CD4-positive, alpha-beta T cell (primary cell): Measurements from ENCODE around the gene RESF1. TPM values are rescaled to one million over a fixed set of nuclear protein-coding genes. Genes with fewer than 3 reads are reported as not detected.

Source experiments
- ATAC-seq: fragments of 200-7000 bp; cut with Tn5 transposase; one replicate; pipeline ENCODE4 v1.10.0; 2022; ENCODE audit warnings: mild to moderate bottlenecking; ENCODE audit not compliant: poor library complexity
- CTCF ChIA-PET: fragments of 350-600 bp; sonication (Branson Sonifier 250); formaldehyde crosslinking; loops from one replicate; lab custom pipeline; 2021; ENCODE audit warnings: antibody characterized with exemption, inconsistent platforms; lab: Charles Lee
- POLR2A ChIA-PET: fragments of 350-600 bp; sonication (Branson Sonifier 250); formaldehyde crosslinking; loops from one replicate; lab custom pipeline; 2021; ENCODE audit warnings: antibody characterized with exemption, inconsistent platforms; lab: Charles Lee
- DNase-seq, 14 experiments: peaks; one replicate each; pipeline ENCODE4 v3.0.0-alpha.2; 2013 to 2020; ENCODE audit warnings: mixed read lengths in 2 of 14
- H3K27ac ChIP-seq, 2 donors: one replicate each; pipeline versions ENCODE4 v1.5.1 to v1.7.0; 2013; ENCODE audit warnings: low read length in 2 of 2, low read depth in 1 of 2, mild to moderate bottlenecking in 1 of 2
- H3K27me3 ChIP-seq, 2 experiments: 1 replicate in 1 of 2; 2 replicates in 1 of 2; pipeline versions ENCODE4 v1.6.1 to v1.7.0; 2013; ENCODE audit warnings: low read length in 2 of 2, control low read depth in 1 of 2, mild to moderate bottlenecking in 1 of 2, moderate library complexity in 1 of 2; ENCODE audit not compliant: insufficient read depth in 2 of 2, control insufficient read depth in 1 of 2
- H3K36me3 ChIP-seq: one replicate; pipeline ENCODE4 v1.6.1; 2013; ENCODE audit warnings: low read length, control low read depth; ENCODE audit not compliant: insufficient read depth
- H3K4me1 ChIP-seq: one replicate; pipeline ENCODE4 v1.6.1; 2013; ENCODE audit warnings: low read length, control low read depth; ENCODE audit not compliant: insufficient read depth
- H3K4me3 ChIP-seq: one replicate; pipeline ENCODE4 v1.5.1; 2013; ENCODE audit warnings: mild to moderate bottlenecking, low read length, moderate library complexity
- H3K9me3 ChIP-seq, 2 experiments: 1 replicate in 1 of 2; 2 replicates in 1 of 2; pipeline versions ENCODE4 v1.6.1 to v1.7.0; 2013; ENCODE audit warnings: low read length in 2 of 2, mild to moderate bottlenecking in 2 of 2, control low read depth in 1 of 2, moderate library complexity in 1 of 2; ENCODE audit not compliant: control insufficient read depth in 1 of 2, insufficient read depth in 1 of 2
- H3K27ac Mint-ChIP-seq: one replicate; pipeline ENCODE4 v1.8.0; 2020; ENCODE audit warnings: mixed read lengths
- H3K27me3 Mint-ChIP-seq: one replicate; pipeline ENCODE4 v1.8.0; 2021; ENCODE audit warnings: mixed read lengths
- H3K36me3 Mint-ChIP-seq: one replicate; pipeline ENCODE4 v1.8.0; 2021; ENCODE audit warnings: low read depth, mixed read lengths
- H3K4me1 Mint-ChIP-seq: one replicate; pipeline ENCODE4 v1.8.0; 2021; ENCODE audit warnings: low read depth, mixed read lengths
- H3K4me3 Mint-ChIP-seq: one replicate; pipeline ENCODE4 v1.8.0; 2020; ENCODE audit warnings: mild to moderate bottlenecking, mixed read lengths
- H3K9me3 Mint-ChIP-seq: one replicate; pipeline ENCODE4 v1.8.0; 2020; ENCODE audit warnings: mixed read lengths
- intact Hi-C, 2 experiments: fragments of 100-400 bp; cut with DNase I in 1 of 2; cut with micrococcal nuclease in 1 of 2; formaldehyde crosslinking; loops; one replicate each; pipeline versions ENCODE4 v1.15.1 to v1.9.0; 2023 to 2025; cut with DNase I, micrococcal nuclease
- total RNA-seq, 174 experiments: library from RNA in 2 of 174; stranded (reverse) in 2 of 174; gene quantifications; one replicate each; pipeline ENCODE4 v1.2.3 and lab custom pipeline; 2021 to 2026
- TF ChIP-seq, protein P1 (sequence below): fragments of 200-600 bp; IDR thresholded peaks from one replicate; pipeline ENCODE4 v1.8.0; 2022; ENCODE audit warnings: antibody characterized with exemption, mild to moderate bottlenecking

Gene RESF1
- total RNA-seq, 2 experiments from 2014 or later = 113 to 124 TPM

DNA sequence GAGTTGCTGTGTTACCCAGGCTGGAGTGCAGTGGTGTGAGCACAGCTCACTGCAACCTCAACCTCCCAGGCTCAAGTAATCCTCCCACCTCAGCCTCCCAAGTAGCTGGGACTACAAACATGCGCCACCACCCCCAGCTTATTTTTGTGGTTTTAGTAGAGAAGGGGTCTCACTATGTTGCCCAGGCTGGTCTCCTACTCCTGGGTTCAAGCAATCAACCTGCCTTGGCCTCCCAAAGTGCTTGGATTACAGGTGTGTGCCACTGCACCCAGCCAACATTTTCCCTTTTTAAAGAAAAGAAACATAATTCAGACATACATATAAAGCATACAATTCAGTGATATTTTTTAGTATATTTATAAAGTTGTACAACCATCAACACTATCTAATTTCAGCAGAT, 44.4 kb downstream of the RESF1 start:
- Histone ChIP-seq H3K27me3 (no peaks in the 10 kb centered on the region), H3K27ac (no peak overlapping the region), H3K4me3 (no peak overlapping the region), H3K9me3 (peaks cover 0 to 19% of the 10 kb centered on the region in 2 experiments), H3K4me1 (no peaks in the 10 kb centered on the region), H3K36me3 (peaks cover 24% of the 10 kb centered on the region)
- TF ChIP-seq, protein P1, sequence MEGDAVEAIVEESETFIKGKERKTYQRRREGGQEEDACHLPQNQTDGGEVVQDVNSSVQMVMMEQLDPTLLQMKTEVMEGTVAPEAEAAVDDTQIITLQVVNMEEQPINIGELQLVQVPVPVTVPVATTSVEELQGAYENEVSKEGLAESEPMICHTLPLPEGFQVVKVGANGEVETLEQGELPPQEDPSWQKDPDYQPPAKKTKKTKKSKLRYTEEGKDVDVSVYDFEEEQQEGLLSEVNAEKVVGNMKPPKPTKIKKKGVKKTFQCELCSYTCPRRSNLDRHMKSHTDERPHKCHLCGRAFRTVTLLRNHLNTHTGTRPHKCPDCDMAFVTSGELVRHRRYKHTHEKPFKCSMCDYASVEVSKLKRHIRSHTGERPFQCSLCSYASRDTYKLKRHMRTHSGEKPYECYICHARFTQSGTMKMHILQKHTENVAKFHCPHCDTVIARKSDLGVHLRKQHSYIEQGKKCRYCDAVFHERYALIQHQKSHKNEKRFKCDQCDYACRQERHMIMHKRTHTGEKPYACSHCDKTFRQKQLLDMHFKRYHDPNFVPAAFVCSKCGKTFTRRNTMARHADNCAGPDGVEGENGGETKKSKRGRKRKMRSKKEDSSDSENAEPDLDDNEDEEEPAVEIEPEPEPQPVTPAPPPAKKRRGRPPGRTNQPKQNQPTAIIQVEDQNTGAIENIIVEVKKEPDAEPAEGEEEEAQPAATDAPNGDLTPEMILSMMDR = no peak
- ATAC-seq (no peak), DNase-seq (no peak)
- ChIA-PET CTCF (no interaction called here), POLR2A (interaction anchor here (0.6 to 1.7 kb wide), 4 partner anchors 11 to 107 kb away, joined by 3 to 9 read pairs (median 4); no protein-coding TSS in a partner anchor)
- H3K4me3 Mint-ChIP-seq = no peak overlapping the region
- peaks cover 49% of the 10 kb centered on the region for H3K36me3 Mint-ChIP-seq
- intact Hi-C loops = no loop called here
- no peak overlapping the region for H3K27ac Mint-ChIP-seq
- no peaks in the 10 kb centered on the region for H3K27me3 Mint-ChIP-seq
- no peaks in the 10 kb centered on the region for H3K9me3 Mint-ChIP-seq
- H3K4me1 Mint-ChIP-seq = peaks cover 9% of the 10 kb centered on the region

DNA sequence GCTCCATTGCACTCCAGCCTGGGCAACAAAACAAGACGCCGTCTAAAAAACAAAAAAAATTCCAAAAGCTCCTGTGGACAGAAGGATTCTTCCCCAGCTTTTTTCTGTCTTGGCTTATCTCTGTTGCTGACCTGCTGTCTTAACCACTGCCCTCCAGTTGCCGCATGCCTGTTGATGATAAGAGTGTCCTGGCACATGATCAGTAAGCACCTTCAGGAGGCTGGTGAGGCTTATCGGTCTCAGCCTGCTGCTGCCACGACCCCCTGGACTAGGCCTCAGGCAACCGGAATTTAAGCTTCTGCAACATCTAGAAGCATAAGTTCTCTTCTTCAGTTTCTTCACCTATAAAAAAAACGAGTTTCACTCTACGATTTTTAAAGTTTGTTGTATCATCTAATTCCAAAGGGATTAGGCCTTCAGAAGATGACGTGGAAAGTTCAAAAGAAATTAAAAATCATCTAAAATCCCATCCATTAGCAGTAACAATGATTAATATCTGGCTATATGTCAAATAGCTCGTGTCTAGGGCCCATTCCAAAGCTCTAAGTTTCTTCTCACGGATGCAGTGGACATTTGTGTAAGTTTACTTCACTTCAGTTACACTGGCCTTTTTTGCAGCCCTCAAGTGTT, 46.4 kb downstream of the RESF1 start:
- ChIA-PET CTCF (no interaction called here), POLR2A (interaction anchor here (0.8 to 1.1 kb wide), 2 partner anchors 17 to 46 kb away, joined by 3 read pairs; no protein-coding TSS in a partner anchor)
- Mint-ChIP-seq H3K27me3 (no peaks in the 10 kb centered on the region), H3K4me1 (peaks cover 9% of the 10 kb centered on the region), H3K4me3 (no peak overlapping the region), H3K36me3 (peaks cover 30% of the 10 kb centered on the region), H3K9me3 (no peaks in the 10 kb centered on the region), H3K27ac (no peak overlapping the region)
- Histone ChIP-seq H3K4me1 (no peaks in the 10 kb centered on the region), H3K36me3 (peaks cover 9% of the 10 kb centered on the region), H3K4me3 (no peak overlapping the region), H3K27ac (no peak overlapping the region), H3K9me3 (peaks cover 0 to 11% of the 10 kb centered on the region in 2 experiments), H3K27me3 (no peaks in the 10 kb centered on the region)
- intact Hi-C loops = no loop called here
- ATAC-seq (no peak), DNase-seq (no peak)
- TF ChIP-seq, protein P1 = no peak

Other genes starting within 250 kb of the RESF1 start
- gene AMN1, start 230.4 kb upstream of the RESF1 start, total RNA-seq = 1 to 10 TPM; 6.9 to 8.5 TPM
- 10 to 100 TPM; 13.5 to 14.3 TPM for gene BICD1, start 147.4 kb downstream of the RESF1 start, total RNA-seq